Fibroblast of lung (primary cell): ENCODE data around the gene HLF.

ENCODE experiments used
- CTCF ChIP-seq, 2 donors: IDR thresholded peaks in 1 of 2; conservative IDR thresholded peaks in 1 of 2; 1 replicate in 1 of 2; 2 replicates in 1 of 2; pipeline ENCODE4 v1.5.1; 2011 to 2012; ENCODE audit warnings: low read length in 2 of 2, control low read depth in 1 of 2, inconsistent platforms in 1 of 2, low read depth in 1 of 2, mild to moderate bottlenecking in 1 of 2
- EZH2 ChIP-seq: IDR thresholded peaks from 2 replicates; pipeline ENCODE4 v1.5.1; 2012; ENCODE audit warnings: low read length, control low read depth, mild to moderate bottlenecking; ENCODE audit errors: missing control alignments

- TF ChIP-seq CTCF (conservative IDR thresholded peaks at IDR 0.05 in 1 of 2, IDR thresholded peaks at IDR 0.05 in 1 of 2; ENCODE audit: low read depth in 1 of 2, low read length in 2 of 2) (no peak), EZH2 (no peak)
Measured at GRCh38 chr17:55345132-55345531, 80.4 kb downstream of the HLF start.
